WTC11 (cell line): ENCODE results near the gene SCAI. TPM values are rescaled to one million over a fixed set of nuclear protein-coding genes. Genes with fewer than 3 reads are reported as not detected.
A peak's percentile ranks its signal among the peaks of the same experiment; 100 is the strongest.

Experiments used
- ATAC-seq: fragments of 200-7000 bp; cut with Tn5 transposase; 2 replicates; pipeline ENCODE4 v1.10.0; 2021; ENCODE audit warnings: mild to moderate bottlenecking, moderate library complexity
- CTCF ChIA-PET: fragments of 300-600 bp; sonication (Branson Sonifier 250); formaldehyde crosslinking; loops from one replicate; lab custom pipeline; 2021; ENCODE audit warnings: antibody characterized with exemption; lab: Charles Lee
- POLR2A ChIA-PET: fragments of 350-600 bp; sonication (Branson Sonifier 250); formaldehyde crosslinking; loops from one replicate; lab custom pipeline; 2021; ENCODE audit warnings: antibody characterized with exemption; lab: Charles Lee
- DNase-seq: peaks from one replicate; pipeline ENCODE4 v3.0.0; 2021; ENCODE audit warnings: low spot score
- H3K27ac Mint-ChIP-seq: 2 replicates; pipeline ENCODE4 v1.8.0; 2021; ENCODE audit warnings: mixed read lengths
- H3K27me3 Mint-ChIP-seq: 2 replicates; pipeline ENCODE4 v1.8.0; 2021; ENCODE audit warnings: low read depth, mild to moderate bottlenecking, moderate library complexity, mixed read lengths
- H3K36me3 Mint-ChIP-seq: 2 replicates; pipeline ENCODE4 v1.8.0; 2021; ENCODE audit warnings: mixed read lengths
- H3K4me1 Mint-ChIP-seq: 2 replicates; pipeline ENCODE4 v1.8.0; 2022; ENCODE audit warnings: mixed read lengths
- H3K4me3 Mint-ChIP-seq: 2 replicates; pipeline ENCODE4 v1.8.0; 2021; ENCODE audit warnings: mild to moderate bottlenecking, moderate library complexity, mixed read lengths
- H3K9me3 Mint-ChIP-seq: 2 replicates; pipeline ENCODE4 v1.8.0; 2021; ENCODE audit warnings: mixed read lengths
- ATF1 ChIP-seq: sonication (generic); formaldehyde crosslinking; IDR thresholded peaks from 2 replicates; pipeline ENCODE4 v1.8.1; 2023; ENCODE audit warnings: mild to moderate bottlenecking, moderate library complexity, missing genetic modification reagents
- ATF2 ChIP-seq: sonication (generic); formaldehyde crosslinking; IDR thresholded peaks from 2 replicates; pipeline ENCODE4 v1.8.1; 2022; ENCODE audit warnings: low read depth, missing genetic modification reagents, borderline replicate concordance
- CREB1 ChIP-seq: sonication (generic); formaldehyde crosslinking; IDR thresholded peaks from 2 replicates; pipeline ENCODE4 v1.8.0; 2023; ENCODE audit warnings: mild to moderate bottlenecking, missing genetic modification reagents
- CTCF ChIP-seq: fragments of 200-600 bp; IDR thresholded peaks from 2 replicates; pipeline ENCODE4 v1.8.0; 2022; ENCODE audit warnings: antibody characterized with exemption
- E2F1 ChIP-seq: sonication (generic); formaldehyde crosslinking; IDR thresholded peaks from 2 replicates; pipeline ENCODE4 v1.8.0; 2022; ENCODE audit warnings: mild to moderate bottlenecking, missing genetic modification reagents
- ETV6 ChIP-seq: sonication (generic); formaldehyde crosslinking; IDR thresholded peaks from 2 replicates; pipeline ENCODE4 v1.8.1; 2022; ENCODE audit warnings: mild to moderate bottlenecking, missing genetic modification reagents
- FOXK1 ChIP-seq: sonication (generic); formaldehyde crosslinking; IDR thresholded peaks from 2 replicates; pipeline ENCODE4 v1.8.0; 2022; ENCODE audit warnings: mild to moderate bottlenecking, moderate library complexity, missing genetic modification reagents
- GABPB1 ChIP-seq: sonication (generic); formaldehyde crosslinking; IDR thresholded peaks from 2 replicates; pipeline ENCODE4 v1.8.1; 2023; ENCODE audit warnings: mild to moderate bottlenecking, missing genetic modification reagents
- GRHL2 ChIP-seq: fragments of 250-450 bp; sonication (Bioruptor Pico); IDR thresholded peaks from 2 replicates; pipeline ENCODE4 v1.8.0; 2022; ENCODE audit warnings: mild to moderate bottlenecking, moderate library complexity; ENCODE audit not compliant: insufficient replicate concordance, severe bottlenecking
- HMGXB4 ChIP-seq: sonication (generic); formaldehyde crosslinking; IDR thresholded peaks from 2 replicates; pipeline ENCODE4 v1.8.1; 2023; ENCODE audit warnings: mild to moderate bottlenecking, moderate library complexity, missing genetic modification reagents
- IRF2 ChIP-seq: sonication (generic); formaldehyde crosslinking; IDR thresholded peaks from 2 replicates; pipeline ENCODE4 v1.8.0; 2022; ENCODE audit warnings: low read depth, missing genetic modification reagents, borderline replicate concordance
- KAT7 ChIP-seq: sonication (generic); formaldehyde crosslinking; IDR thresholded peaks from 2 replicates; pipeline ENCODE4 v1.8.1; 2023; ENCODE audit warnings: missing genetic modification reagents, mild to moderate bottlenecking, borderline replicate concordance
- NFYB ChIP-seq: sonication (generic); formaldehyde crosslinking; conservative IDR thresholded peaks from 2 replicates; pipeline ENCODE4 v1.8.0; 2022; ENCODE audit warnings: low read depth, missing genetic modification reagents
- NR2C2 ChIP-seq: sonication (generic); formaldehyde crosslinking; IDR thresholded peaks from 2 replicates; pipeline ENCODE4 v1.8.0; 2022; ENCODE audit warnings: mild to moderate bottlenecking, missing genetic modification reagents
- NR3C1 ChIP-seq: sonication (generic); formaldehyde crosslinking; conservative IDR thresholded peaks from 2 replicates; pipeline ENCODE4 v1.8.1; 2023; ENCODE audit warnings: low read depth, mild to moderate bottlenecking, missing genetic modification reagents
- PRDM15 ChIP-seq: sonication (generic); formaldehyde crosslinking; IDR thresholded peaks from 2 replicates; pipeline ENCODE4 v1.8.0; 2022; ENCODE audit warnings: missing genetic modification reagents
- PREB ChIP-seq: sonication (generic); formaldehyde crosslinking; IDR thresholded peaks from 2 replicates; pipeline ENCODE4 v1.8.1; 2022; ENCODE audit warnings: mild to moderate bottlenecking, missing genetic modification reagents, moderate library complexity, borderline replicate concordance
- SP1 ChIP-seq: sonication (generic); formaldehyde crosslinking; conservative IDR thresholded peaks from 2 replicates; pipeline ENCODE4 v1.8.1; 2022; ENCODE audit warnings: missing genetic modification reagents
- TCF7 ChIP-seq: sonication (generic); formaldehyde crosslinking; IDR thresholded peaks from 2 replicates; pipeline ENCODE4 v1.8.0; 2022; ENCODE audit warnings: mild to moderate bottlenecking, low read depth, missing genetic modification reagents, moderate library complexity
- TEAD1 ChIP-seq: sonication (generic); formaldehyde crosslinking; IDR thresholded peaks from 2 replicates; pipeline ENCODE4 v1.8.0; 2022; ENCODE audit warnings: mild to moderate bottlenecking, missing genetic modification reagents
- TEAD4 ChIP-seq: sonication (generic); formaldehyde crosslinking; IDR thresholded peaks from 2 replicates; pipeline ENCODE4 v1.8.0; 2022; ENCODE audit warnings: mild to moderate bottlenecking, missing genetic modification reagents
- TP53 ChIP-seq: sonication (generic); formaldehyde crosslinking; IDR thresholded peaks from 2 replicates; pipeline ENCODE4 v1.8.1; 2023; ENCODE audit warnings: mild to moderate bottlenecking, missing genetic modification reagents
- ZNF317 ChIP-seq: sonication (generic); formaldehyde crosslinking; IDR thresholded peaks from 2 replicates; pipeline ENCODE4 v1.8.1; 2023; ENCODE audit warnings: low read depth, mild to moderate bottlenecking, moderate library complexity, missing genetic modification reagents, borderline replicate concordance
- ZNF396 ChIP-seq: fragments of 250-450 bp; sonication (Bioruptor Pico); IDR thresholded peaks from 2 replicates; pipeline ENCODE4 v1.8.0; 2021; ENCODE audit warnings: mild to moderate bottlenecking, moderate library complexity, borderline replicate concordance
- ZNF416 ChIP-seq: fragments of 250-450 bp; sonication (Bioruptor Pico); IDR thresholded peaks from 2 replicates; pipeline ENCODE4 v1.9.0; 2021; ENCODE audit warnings: mild to moderate bottlenecking, inconsistent platforms
- total RNA-seq: library from RNA; stranded (reverse); gene quantifications from 3 replicates; pipeline ENCODE4 v1.2.3, GENCODE V29; 2021

Gene SCAI
- total RNA-seq, 1 experiment from 2014 or later, result 20.4 TPM

- H3K4me1 Mint-ChIP-seq, result no peaks in the 10 kb centered on the region; the same call in none of the 2 replicates
- H3K27ac Mint-ChIP-seq, result no peak overlapping the region
- no peaks in the 10 kb centered on the region for H3K27me3 Mint-ChIP-seq
- TF ChIP-seq CREB1 (CRISPR knock-in tag) (no peak), KAT7 (CRISPR knock-in tag) (no peak), NR2C2 (CRISPR knock-in tag) (no peak), SP1 (CRISPR knock-in tag) (no peak), NR3C1 (CRISPR knock-in tag) (no peak), HMGXB4 (CRISPR knock-in tag) (no peak), CTCF (no peak), NFYB (CRISPR knock-in tag) (no peak), FOXK1 (CRISPR knock-in tag) (no peak), ZNF317 (CRISPR knock-in tag) (no peak), TCF7 (CRISPR knock-in tag) (no peak), TP53 (CRISPR knock-in tag) (no peak), GRHL2 (CRISPR knock-in tag) (no peak), ATF2 (CRISPR knock-in tag) (no peak)
- TF ChIP-seq, all 79 proteins: peak for 0
- Mint-ChIP-seq H3K36me3 (no peaks in the 10 kb centered on the region), H3K9me3 (no peaks in the 10 kb centered on the region), H3K4me3 (no peak overlapping the region)
- ChIA-PET POLR2A (no interaction called here), CTCF (interaction anchor here (1.0 kb wide), 1 partner anchor 9 kb away, joined by 3 read pairs; no protein-coding TSS in a partner anchor)
- ATAC-seq (no peak), DNase-seq (no peak)
Observed at GRCh38 chr9:125176636-125177035, 33.3 kb upstream of the SCAI start.

- ATAC-seq (no peak), DNase-seq (no peak)
- POLR2A ChIA-PET, result no interaction called here
- CTCF ChIA-PET, result no interaction called here
- Mint-ChIP-seq H3K4me3 (no peak overlapping the region), H3K27ac (peak overlapping the region; percentile 87), H3K4me1 (no peaks in the 10 kb centered on the region), H3K9me3 (no peaks in the 10 kb centered on the region), H3K36me3 (peaks cover 17% of the 10 kb centered on the region), H3K27me3 (no peaks in the 10 kb centered on the region)
- TF ChIP-seq IRF2 (CRISPR knock-in tag), result no peak
- no peak for TF ChIP-seq TEAD1
- no peak for TF ChIP-seq PRDM15 (CRISPR knock-in tag)
- no peak for TF ChIP-seq E2F1 (CRISPR knock-in tag)
- no peak for TF ChIP-seq ATF1 (CRISPR knock-in tag)
- no peak for TF ChIP-seq GABPB1 (CRISPR knock-in tag)
- no peak for TF ChIP-seq PREB (CRISPR knock-in tag)
- TF ChIP-seq ZNF416 (CRISPR knock-in tag), result no peak
- TF ChIP-seq ZNF396 (CRISPR knock-in tag), result no peak
- TF ChIP-seq TEAD4 (CRISPR knock-in tag), result no peak
- no peak for TF ChIP-seq ETV6
Observed at GRCh38 chr9:125172031-125172755, 28.9 kb upstream of the SCAI start.
